ENCODE measurements around the gene ARMCX6.

Gene ARMCX6

GRCh38 chrX:101617211-101618191 lies at the start of gene ARMCX6:
Gene ARMCX6, minus strand, starts transcription at chrX:101618000. Its CDS starts 1,380 bp downstream, at chrX:101616620.
- peak within 1 kb of the TSS; percentile 81 for H3K4me3 ChIP-seq (ENCODE audit: low read depth, low read length)
- ChIA-PET CTCF (no interaction called here), POLR2A (interaction anchor here (1.4 kb wide), 1 partner anchor 42 kb away, joined by 4 read pairs; the partner anchor contains the start of gene ARMCX2)
- DNase-seq (ENCODE audit: low read depth, low spot score) = no peak
- peak; percentile 48 for TF ChIP-seq CTCF (IDR thresholded peaks at IDR 0.05; ENCODE audit: insufficient read depth, low read length, missing control alignments)

GRCh38 chrX:101659601-101660063 lies 41.8 kb upstream of the ARMCX6 start, which contains the start of gene ARMCX2:
Gene ARMCX2, minus strand, starts transcription at chrX:101659850. Its CDS starts 2,262 bp downstream, at chrX:101657588.
- DNase-seq (ENCODE audit: low read depth, low spot score) = no peak
- H3K4me3 ChIP-seq (ENCODE audit: low read depth, low read length) = peak within 1 kb of the TSS; percentile 67
- POLR2A ChIA-PET = interaction anchor here (0.7 to 1.7 kb wide), 8 partner anchors 8 to 269 kb away, joined by 3 to 5 read pairs (median 4); partner anchors contain the start of genes ARMCX6 and RPL36A
- CTCF ChIA-PET = no interaction called here
- TF ChIP-seq CTCF (IDR thresholded peaks at IDR 0.05; ENCODE audit: insufficient read depth, low read length, missing control alignments) = no peak

- no peak for TF ChIP-seq CTCF (IDR thresholded peaks at IDR 0.05; ENCODE audit: insufficient read depth, low read length, missing control alignments)
- DNase-seq (ENCODE audit: low read depth, low spot score) = no peak
Measured at GRCh38 chrX:101658661-101659491, 41.1 kb upstream of the ARMCX6 start.

GRCh38 chrX:101657495-101657894 lies 39.7 kb upstream of the ARMCX6 start:
- ChIA-PET POLR2A (no interaction called here), CTCF (interaction anchor here (1.1 kb wide), 1 partner anchor 14 kb away, joined by 3 read pairs; no protein-coding TSS in a partner anchor)
- no peak for DNase-seq (ENCODE audit: low read depth, low spot score)
- no peak for TF ChIP-seq CTCF (IDR thresholded peaks at IDR 0.05; ENCODE audit: insufficient read depth, low read length, missing control alignments)
- H3K4me3 ChIP-seq (ENCODE audit: low read depth, low read length) = no peak overlapping the region

More at GRCh38 chrX:101658661-101659491, 41.1 kb upstream of the ARMCX6 start:
- ChIA-PET POLR2A (interaction anchor here (1.0 to 1.7 kb wide), 4 partner anchors 21 to 268 kb away, joined by 3 to 5 read pairs (median 4); partner anchors contain the start of genes ARMCX6 and RPL36A), CTCF (no interaction called here)
- H3K4me3 ChIP-seq (ENCODE audit: low read depth, low read length) = peak overlapping the region; percentile 67

GRCh38 chrX:101656817-101657216 lies 39.0 kb upstream of the ARMCX6 start:
- ChIA-PET POLR2A (no interaction called here), CTCF (interaction anchor here (1.1 kb wide), 1 partner anchor 14 kb away, joined by 3 read pairs; no protein-coding TSS in a partner anchor)
- no peak overlapping the region for H3K4me3 ChIP-seq (ENCODE audit: low read depth, low read length)
- no peak for TF ChIP-seq CTCF (IDR thresholded peaks at IDR 0.05; ENCODE audit: insufficient read depth, low read length, missing control alignments)
- no peak for DNase-seq (ENCODE audit: low read depth, low spot score)
